GM12878 (cell line): ENCODE measurements around the gene AGO4. TPM values are rescaled to one million over a fixed set of nuclear protein-coding genes. Genes with fewer than 3 reads are reported as not detected.

Experiments used
- ATAC-seq: fragments of 200-7000 bp; cut with Tn5 transposase; 3 replicates; pipeline ENCODE4 v1.9.1; 2020; ENCODE audit warnings: mild to moderate bottlenecking, moderate library complexity
- BruUV-seq: library from RNA; stranded (reverse); fragments of 400-500 nt; replicated peaks from 2 replicates; lab custom pipeline; 2021; lab: Mats Ljungman, UMichigan
- CTCF ChIA-PET: fragments of 300-600 bp; sonication (Branson Sonifier 250); formaldehyde crosslinking; extraction: SDS; loops from one replicate; lab custom pipeline; 2021; ENCODE audit warnings: inconsistent platforms; lab: Yijun Ruan, JAX
- POLR2A ChIA-PET: fragments of 350-600 bp; formaldehyde crosslinking; extraction: SDS; loops from one replicate; lab custom pipeline; 2021; ENCODE audit warnings: inconsistent platforms; lab: Charles Lee
- RAD21 ChIA-PET: fragments of 300-600 bp; sonication (Branson Sonifier 250); formaldehyde crosslinking; loops from one replicate; lab custom pipeline; 2023; ENCODE audit warnings: antibody characterized with exemption; ENCODE audit not compliant: unreplicated experiment; lab: Charles Lee
- SMC1A ChIA-PET: fragments of 300-600 bp; sonication (Branson Sonifier 250); formaldehyde crosslinking; loops from one replicate; lab custom pipeline; 2023; ENCODE audit not compliant: unreplicated experiment, uncharacterized antibody; lab: Charles Lee
- DNase-seq: peaks from one replicate; pipeline ENCODE4 v3.0.0-alpha.2; 2011; ENCODE audit warnings: low read depth, low spot score
- FAIRE-seq: peaks from 3 replicates; lab custom pipeline; 2011; peaks lifted over from hg19 to GRCh38; lab: Jason Lieb, UNC
- H2AFZ ChIP-seq: 2 replicates; pipeline ENCODE4 v1.6.0; 2011; ENCODE audit warnings: low read depth, low read length, control low read depth; ENCODE audit not compliant: control insufficient read depth
- H3K27ac ChIP-seq: 2 replicates; pipeline ENCODE4 v1.5.1; 2011; ENCODE audit warnings: control low read depth; ENCODE audit not compliant: control insufficient read depth, insufficient read depth
- H3K27me3 ChIP-seq, 2 experiments: replicated peaks in 1 of 2; 2 replicates each; pipeline versions ENCODE4 v1.6.0 to v1.6.1; 2011; ENCODE audit warnings: low read length in 1 of 2; ENCODE audit not compliant: control insufficient read depth in 2 of 2, insufficient read depth in 2 of 2
- H3K36me3 ChIP-seq, 2 experiments: 2 replicates each; pipeline ENCODE4 v1.5.1; 2011; ENCODE audit warnings: low read length in 1 of 2; ENCODE audit not compliant: control insufficient read depth in 2 of 2, insufficient read depth in 2 of 2
- H3K4me1 ChIP-seq: 2 replicates; pipeline ENCODE4 v1.6.1; 2011; ENCODE audit warnings: mild to moderate bottlenecking, low read length, moderate library complexity, mixed read lengths; ENCODE audit not compliant: control insufficient read depth, insufficient read depth
- H3K4me2 ChIP-seq: 2 replicates; pipeline ENCODE4 v1.6.0; 2011; ENCODE audit warnings: control low read depth; ENCODE audit not compliant: control insufficient read depth, insufficient read depth
- H3K4me3 ChIP-seq: fragments of 200-600 bp; sonication (generic); 2 replicates; pipeline ENCODE4 v1.5.1; 2016
- H3K79me2 ChIP-seq: 2 replicates; pipeline ENCODE4 v1.6.0; 2011; ENCODE audit warnings: low read length; ENCODE audit not compliant: control insufficient read depth, insufficient read depth
- H3K9ac ChIP-seq: 2 replicates; pipeline ENCODE4 v1.8.0; 2011; ENCODE audit warnings: low read length, control low read depth, mixed read lengths; ENCODE audit not compliant: control insufficient read depth, insufficient read depth
- H3K9me3 ChIP-seq: replicated peaks from 3 replicates; pipeline ENCODE4 v1.5.1; 2011; ENCODE audit warnings: mild to moderate bottlenecking, low read length; ENCODE audit not compliant: control insufficient read depth, insufficient read depth
- H4K20me1 ChIP-seq: 2 replicates; pipeline ENCODE4 v1.6.0; 2011; ENCODE audit not compliant: control insufficient read depth, insufficient read depth
- CREB1 ChIP-seq: IDR thresholded peaks from 2 replicates; pipeline ENCODE4 v1.6.1; 2012; ENCODE audit warnings: low read depth, mild to moderate bottlenecking, inconsistent platforms
- E4F1 ChIP-seq: fragments of 450-650 bp; IDR thresholded peaks from 2 replicates; pipeline ENCODE4 v1.6.1; 2018; ENCODE audit warnings: borderline replicate concordance, mild to moderate bottlenecking; ENCODE audit not compliant: partially characterized antibody
- HSF1 ChIP-seq: fragments of 150-350 bp; IDR thresholded peaks from 2 replicates; pipeline ENCODE4 v1.6.1; 2014; ENCODE audit warnings: mild to moderate bottlenecking, low read depth, low read length
- NFYB ChIP-seq: IDR thresholded peaks from 2 replicates; pipeline ENCODE4 v1.6.1; 2011; ENCODE audit warnings: low read depth, mild to moderate bottlenecking, low read length, improper control_type of control experiment, moderate library complexity; ENCODE audit not compliant: insufficient read depth
- NR2F1 ChIP-seq: fragments of 450-650 bp; conservative IDR thresholded peaks from 2 replicates; pipeline ENCODE4 v1.6.1; 2017; ENCODE audit warnings: mild to moderate bottlenecking
- RAD21 ChIP-seq: IDR thresholded peaks from 2 replicates; pipeline ENCODE4 v1.6.1; 2011; ENCODE audit warnings: mild to moderate bottlenecking, low read depth, low read length, moderate library complexity; ENCODE audit not compliant: insufficient read depth
- RB1 ChIP-seq: fragments of 450-650 bp; formaldehyde crosslinking; IDR thresholded peaks from 2 replicates; pipeline ENCODE4 v1.6.1; 2017; ENCODE audit warnings: mild to moderate bottlenecking, borderline replicate concordance
- SMAD1 ChIP-seq: fragments of 450-650 bp; IDR thresholded peaks from 2 replicates; pipeline ENCODE4 v1.6.1; 2018; ENCODE audit warnings: mild to moderate bottlenecking, low read depth; ENCODE audit not compliant: partially characterized antibody
- WGBS: methylation state at CpG from one replicate; pipeline ENCODE4 v1.1.6; 2016; ENCODE audit warnings: low lambda C conversion rate; ENCODE audit not compliant: insufficient replicate concordance, insufficient coverage; ENCODE audit errors: missing lambda C conversion rate; 5-methylcytosine and 5-hydroxymethylcytosine counted together
- in situ Hi-C: fragments of 300-500 bp; cut with MboI; formaldehyde crosslinking; loops from 9 replicates; pipeline ENCODE4 v1.14.3; 2018; ENCODE audit warnings: mixed read lengths
- intact Hi-C: fragments of 100-400 bp; cut with micrococcal nuclease; formaldehyde crosslinking; loops from one replicate; pipeline ENCODE4 v1.14.2; 2022; ENCODE audit not compliant: unreplicated experiment
- polyA plus RNA-seq, 11 experiments: library from polyadenylated mRNA; depleted of rRNA in 4 of 11; unstranded in 6 of 11; stranded (reverse) in 5 of 11; fragments of >200 nt; fragmentation: Nextera tagmentation in 4 of 11; fragmentation: Illumina TruSeq in 1 of 11; extraction: Ambion mirVana in 4 of 11; extraction: Trizol in 1 of 11; gene quantifications; 1 replicate in 1 of 11; 2 replicates in 10 of 11; pipeline versions ENCODE4 v1.2.1 to v1.2.3, GENCODE V29; 2011 to 2016; ENCODE audit warnings: inconsistent platforms in 2 of 11, missing spikeins in 2 of 11, low read depth in 1 of 11
- total RNA-seq, 4 experiments: library from RNA; depleted of rRNA in 3 of 4; stranded (reverse); fragments of >200 nt in 3 of 4; fragmentation: Illumina TruSeq in 1 of 4; extraction: Trizol in 1 of 4; gene quantifications; 2 replicates each; pipeline versions ENCODE4 v1.2.1 to v1.2.3, GENCODE V29; 2013 to 2021

AGO4 gene
- total and polyA plus RNA-seq, 10 of the 15 experiments (the other 5 are each of a cell fraction or from before 2014, with no cell fraction given): 1.2 to 7.9 (median 3.2) TPM

DNA sequence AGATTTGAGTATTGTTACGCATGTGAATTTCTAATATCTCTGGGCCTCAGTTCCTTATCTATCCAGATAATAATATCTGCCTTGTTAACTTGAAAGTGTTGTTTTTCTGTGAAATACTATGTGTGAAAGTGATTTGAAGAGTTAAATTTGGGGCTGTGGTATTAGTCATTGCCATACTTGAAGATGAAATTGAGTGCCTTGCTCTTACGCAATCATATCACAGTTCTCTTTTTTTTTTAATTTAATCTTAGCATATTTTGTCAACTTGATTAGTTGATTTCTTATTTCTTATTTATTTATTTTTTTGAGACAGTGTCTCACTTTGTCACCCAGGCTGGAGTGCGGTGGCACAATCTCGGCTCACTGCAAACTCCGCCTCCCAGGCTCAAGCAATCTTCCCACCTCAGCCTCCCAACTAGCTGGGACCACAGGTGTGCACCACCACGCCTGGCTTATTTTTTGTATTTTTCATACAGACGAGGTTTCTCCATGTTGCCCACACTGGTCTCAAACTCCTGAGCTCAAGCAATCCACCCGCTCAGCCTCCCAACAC lies 31.0 kb downstream of the AGO4 start (continued):
- TF ChIP-seq RB1 (no peak), NFYB (no peak), RAD21 (no peak), CREB1 (no peak), HSF1 (no peak), NR2F1 (no peak), SMAD1 (no peak)
- TF ChIP-seq, all 136 proteins: peak for 0

GRCh38 chr1:35844826-35845225 lies 37.0 kb downstream of the AGO4 start:
- no peak for FAIRE-seq
- POLR2A ChIA-PET: interaction anchor here (0.7 kb wide), 1 partner anchor 87 kb away, joined by 6 read pairs; no protein-coding TSS in a partner anchor
- no peak for DNase-seq
- RAD21 ChIA-PET: no interaction called here
- no peak overlapping the region for H3K4me3 ChIP-seq
- no peak for TF ChIP-seq E4F1
- BruUV-seq: no TSS peak
- CTCF ChIA-PET: no interaction called here
- WGBS: 80% methylated on average over 1 of the region's 1 CpG
- H3K79me2 ChIP-seq: no peaks in the 10 kb centered on the region
- H2AFZ ChIP-seq: no peak overlapping the region
- H3K4me2 ChIP-seq: no peak overlapping the region
- in situ Hi-C loops: no loop called here
- no peaks in the 10 kb centered on the region for H3K4me1 ChIP-seq
- intact Hi-C loops: no loop called here
- H3K27ac ChIP-seq: no peak overlapping the region
- no peaks in the 10 kb centered on the region for H3K9me3 ChIP-seq
- H3K9ac ChIP-seq: no peak overlapping the region
- no peak for ATAC-seq
- SMC1A ChIA-PET: no interaction called here
- H3K36me3 ChIP-seq: no peaks in the 10 kb centered on the region; a peak in 1 of 4 replicates
- H3K27me3 ChIP-seq: no peaks in the 10 kb centered on the region
- no peaks in the 10 kb centered on the region for H4K20me1 ChIP-seq
